Raji (cell line): ENCODE data around the gene HDAC5.

Experiments used
- POLR2A ChIP-seq: IDR thresholded peaks from 2 replicates; pipeline ENCODE4 v1.6.1; 2011; ENCODE audit warnings: low read depth, low read length, control low read depth; ENCODE audit not compliant: insufficient read depth

HDAC5 gene

DNA sequence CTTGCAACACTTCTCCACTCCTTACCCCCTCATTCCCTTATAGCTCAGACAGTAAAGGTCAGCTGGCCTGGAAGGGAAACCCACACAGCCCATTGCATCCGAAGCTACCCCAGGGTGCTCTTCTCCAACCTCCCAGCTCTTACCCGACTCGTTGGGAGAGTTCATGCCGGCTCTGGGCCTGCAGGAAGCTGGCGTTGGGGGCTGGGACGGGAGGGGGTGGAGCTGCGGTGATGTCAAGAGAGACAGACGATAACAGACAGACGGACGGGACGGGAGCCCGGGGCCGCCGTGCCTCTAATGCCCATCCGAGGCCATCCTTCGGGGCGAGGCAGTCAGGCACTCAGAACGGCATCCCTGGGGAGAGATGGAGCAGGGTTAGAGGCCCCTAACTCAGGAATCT lies 6.1 kb downstream of the HDAC5 start:
- no peak for TF ChIP-seq POLR2A

- no peak for TF ChIP-seq POLR2A
Measured at GRCh38 chr17:44115585-44116415, 7.6 kb downstream of the HDAC5 start.

- no peak for TF ChIP-seq POLR2A
Measured at GRCh38 chr17:44113868-44114840, 9.3 kb downstream of the HDAC5 start.

DNA sequence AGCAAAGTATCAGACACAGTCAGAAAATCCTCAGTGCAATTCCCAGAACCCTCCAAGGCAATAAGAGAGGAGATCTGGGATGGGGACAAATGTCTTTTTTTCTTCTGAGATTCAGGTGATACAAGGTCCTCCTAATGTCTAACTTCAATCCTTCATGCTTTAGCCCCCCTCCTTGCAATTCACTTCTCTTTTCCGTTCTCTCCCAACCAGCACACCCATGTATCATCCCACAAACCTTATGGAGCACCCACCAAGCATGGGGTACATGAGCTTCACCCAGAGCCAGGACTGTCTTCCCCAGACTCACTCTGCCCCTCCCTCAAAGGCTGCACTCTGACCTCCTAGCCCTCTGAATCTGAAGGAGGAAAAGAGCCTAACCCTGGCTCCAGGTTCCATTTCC lies 10.1 kb downstream of the HDAC5 start:
- TF ChIP-seq POLR2A: no peak

DNA sequence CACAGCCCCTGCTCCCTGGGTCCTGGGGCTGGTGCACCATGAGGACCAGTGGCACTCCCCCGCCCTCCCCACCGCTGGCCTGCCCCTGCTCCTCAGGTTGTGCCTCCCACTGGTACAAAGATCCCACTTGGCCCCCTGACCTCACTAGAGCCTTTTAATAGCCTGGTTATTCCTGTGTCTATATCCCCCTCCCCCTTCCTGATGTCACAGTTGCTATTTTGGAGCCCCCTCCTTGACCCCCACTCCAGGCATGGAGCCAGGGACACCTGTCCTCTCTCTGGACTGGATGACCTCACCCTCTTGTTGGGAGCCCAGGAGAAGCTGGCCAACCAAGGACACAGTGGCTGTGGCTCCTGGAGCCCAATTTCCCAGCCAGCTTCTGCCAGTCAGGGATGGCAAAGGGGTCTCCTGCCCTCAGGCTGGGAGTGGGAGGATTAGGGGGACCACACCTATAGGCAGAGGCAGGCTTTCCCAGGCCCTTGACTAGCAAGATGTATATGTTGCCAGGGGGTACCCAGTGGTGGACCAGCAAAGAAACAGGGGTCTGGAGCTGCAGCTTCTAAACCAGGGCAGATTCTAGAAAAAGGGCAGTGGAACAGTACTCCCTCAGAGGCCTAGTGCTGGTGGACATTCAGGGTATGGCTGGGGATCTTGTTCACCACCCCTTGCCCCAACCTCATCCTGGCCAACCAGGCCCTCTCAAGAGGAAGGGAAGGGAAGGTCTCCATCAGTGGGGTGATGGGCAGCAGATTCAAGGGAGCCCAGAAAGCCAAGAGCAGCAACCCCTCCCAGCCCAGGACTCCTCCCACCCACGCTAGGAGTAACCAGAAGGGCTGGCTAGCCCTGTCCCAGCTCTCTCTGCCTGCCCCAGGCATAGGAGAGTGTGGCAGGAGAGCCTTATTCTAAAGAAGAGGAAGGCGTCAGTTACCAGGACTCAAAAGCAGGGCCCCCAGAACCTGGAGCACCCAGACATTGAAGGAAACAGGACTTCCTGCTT lies 10.9 kb downstream of the HDAC5 start:
- TF ChIP-seq POLR2A: no peak

DNA sequence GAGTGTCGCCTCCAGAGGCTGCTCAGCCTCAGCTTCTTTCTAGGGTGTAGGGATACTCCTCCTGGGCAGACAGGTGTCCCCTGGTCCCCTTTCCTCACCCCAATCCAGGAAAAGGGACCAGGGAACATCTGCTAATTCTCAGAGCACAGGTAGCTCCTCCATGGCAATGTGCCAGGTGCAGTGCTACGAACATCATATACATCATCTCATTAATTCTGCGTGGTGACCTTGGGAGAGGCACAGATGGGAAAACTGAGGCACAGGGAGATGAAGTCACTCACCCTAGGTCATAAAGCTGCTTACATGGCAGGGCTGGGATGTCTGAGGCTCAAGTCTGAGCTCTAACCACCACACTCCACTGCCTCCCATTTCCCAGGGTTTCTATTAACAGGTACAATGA lies 11.7 kb downstream of the HDAC5 start:
- no peak for TF ChIP-seq POLR2A

- TF ChIP-seq POLR2A: no peak
Measured at GRCh38 chr17:44110823-44111633, 12.4 kb downstream of the HDAC5 start.

DNA sequence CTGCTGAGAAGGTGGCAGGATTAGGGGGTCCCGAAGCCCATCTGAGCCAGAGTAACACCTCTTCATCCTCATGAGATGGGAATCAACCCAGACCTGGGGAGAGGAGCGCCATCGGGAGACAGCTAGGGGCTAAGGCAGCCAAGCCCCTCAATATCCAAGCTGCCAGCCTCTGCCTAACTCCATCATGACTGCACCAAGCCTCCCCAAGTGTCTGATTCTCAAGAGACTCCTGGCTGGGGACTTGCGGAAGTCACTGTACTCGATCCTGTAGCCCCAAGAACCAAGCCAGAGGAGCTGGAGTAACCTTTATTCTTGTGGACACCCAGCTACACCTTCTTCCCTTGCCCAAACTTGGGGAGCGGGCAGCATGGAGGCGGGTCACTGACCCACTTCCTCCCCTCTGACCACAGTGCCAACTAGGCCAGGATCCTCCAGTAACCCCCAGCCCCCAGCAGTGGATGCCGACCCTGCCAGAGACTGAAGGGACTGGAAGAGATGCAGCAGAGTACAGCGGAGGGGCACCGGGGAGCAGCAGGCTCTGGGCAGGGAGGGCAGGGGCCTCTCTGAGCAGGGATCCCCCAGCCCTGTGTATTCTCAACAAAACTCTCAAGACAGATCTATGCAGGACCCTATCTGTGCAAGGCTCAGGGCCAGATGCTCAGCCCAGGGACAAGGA lies 13.3 kb downstream of the HDAC5 start:
- no peak for TF ChIP-seq POLR2A

DNA sequence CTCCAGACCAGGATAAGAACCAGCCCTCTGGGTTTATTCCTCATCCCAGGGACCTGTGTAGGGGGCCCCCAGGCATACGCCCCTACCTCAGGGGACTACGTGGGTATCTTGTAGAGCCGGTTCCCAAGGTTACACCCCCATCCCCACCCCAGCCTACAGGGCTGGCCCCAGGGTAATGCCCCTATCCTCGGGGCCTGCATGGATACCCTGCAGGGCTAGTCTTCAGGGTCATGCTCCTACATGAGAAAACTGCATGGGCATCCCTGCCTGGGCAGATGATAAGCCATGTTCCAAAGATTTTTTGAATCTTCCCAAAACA lies 14.2 kb downstream of the HDAC5 start:
- no peak for TF ChIP-seq POLR2A

DNA sequence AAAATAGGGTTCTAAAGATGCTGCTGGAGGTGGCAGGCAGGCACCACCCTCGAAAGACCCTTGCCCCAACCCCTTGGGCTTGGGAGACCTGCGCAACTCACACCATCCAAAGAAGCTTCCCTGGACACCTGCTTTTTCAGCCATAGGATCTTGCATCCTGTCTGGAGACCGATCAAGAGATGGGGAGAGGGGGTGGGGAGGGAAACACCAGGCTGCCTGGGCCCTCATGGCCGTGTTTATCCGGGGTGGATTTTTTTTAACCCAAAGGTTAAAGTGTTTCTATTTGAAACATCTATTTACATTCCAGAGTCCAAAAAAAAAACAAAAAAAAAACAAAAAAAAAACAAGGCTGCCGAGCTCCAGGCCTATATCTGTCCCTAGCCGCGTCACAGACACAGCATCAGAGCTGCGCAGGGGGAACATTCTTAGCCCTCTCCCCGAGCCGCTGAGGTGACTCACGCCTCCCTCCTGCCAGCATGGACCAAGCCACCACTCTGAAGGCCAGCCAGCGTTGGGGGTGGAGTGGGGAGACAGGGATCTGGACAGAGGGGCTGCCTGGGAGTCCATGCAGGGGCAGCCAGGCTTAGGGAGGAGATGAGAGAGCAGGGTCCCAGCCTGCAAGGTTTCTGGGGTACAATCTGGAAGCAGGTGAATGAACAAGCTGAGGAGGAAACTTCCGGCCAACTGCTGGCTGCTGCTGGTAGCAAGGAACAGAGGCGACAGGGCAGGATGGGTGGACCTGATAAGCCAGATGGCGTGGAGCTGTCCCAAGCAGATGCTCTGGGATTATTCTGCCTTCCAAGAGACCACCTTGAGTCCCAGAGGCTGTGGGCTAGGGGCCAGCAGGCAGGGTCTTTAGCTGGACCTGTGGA lies 14.8 kb downstream of the HDAC5 start:
- TF ChIP-seq POLR2A: no peak

- no peak for TF ChIP-seq POLR2A
Measured at GRCh38 chr17:44106801-44107200, 16.6 kb downstream of the HDAC5 start.

GRCh38 chr17:44105941-44106340 lies 17.5 kb downstream of the HDAC5 start:
- TF ChIP-seq POLR2A: no peak

GRCh38 chr17:44105483-44105882 lies 18.0 kb downstream of the HDAC5 start:
- no peak for TF ChIP-seq POLR2A
